GM10266 (cell line): ENCODE measurements around the gene CLCN2.

Source experiments
- DNase-seq: peaks from one replicate; pipeline ENCODE4 v3.0.0; 2012; ENCODE audit errors: extremely low spot score
- TF ChIP-seq, protein P1 (sequence below): IDR thresholded peaks from 2 replicates; pipeline ENCODE4 v1.5.1; 2012; ENCODE audit warnings: mild to moderate bottlenecking, low read depth; ENCODE audit not compliant: control insufficient read depth, insufficient read depth; ENCODE audit errors: missing control alignments

Gene CLCN2

DNA sequence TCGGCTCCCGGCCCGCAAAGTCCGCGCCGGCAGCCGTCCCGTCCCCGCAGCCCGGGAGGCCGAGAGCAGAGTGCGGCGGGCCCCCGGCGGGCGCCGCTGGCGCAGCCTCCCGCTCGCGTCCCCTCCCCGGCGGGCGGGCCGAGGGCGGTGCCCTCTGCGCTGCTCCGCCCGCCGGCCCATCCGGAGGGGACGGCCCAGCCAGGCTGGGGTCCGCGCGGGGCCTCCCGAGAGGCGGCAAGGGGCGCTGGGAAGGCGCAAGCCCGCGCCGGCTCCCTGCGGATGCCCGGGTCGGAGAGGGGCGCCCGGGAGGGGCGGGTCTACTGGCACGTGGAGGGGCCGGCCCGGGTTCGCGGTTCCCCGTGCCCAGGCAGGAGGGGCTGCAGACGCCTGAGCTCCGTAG, at the start of gene CLCN2, which contains the start of gene POLR2H:
CLCN2 (minus strand) TSS at position 74 of the 400 bp plus-strand sequence. CDS start 126 bp downstream, outside the sequence.
POLR2H (plus strand) TSS at position 179 of the 400 bp plus-strand sequence. CDS start 1,783 bp downstream, outside the sequence.
- DNase-seq = peak; percentile 89
- TF ChIP-seq, protein P1, sequence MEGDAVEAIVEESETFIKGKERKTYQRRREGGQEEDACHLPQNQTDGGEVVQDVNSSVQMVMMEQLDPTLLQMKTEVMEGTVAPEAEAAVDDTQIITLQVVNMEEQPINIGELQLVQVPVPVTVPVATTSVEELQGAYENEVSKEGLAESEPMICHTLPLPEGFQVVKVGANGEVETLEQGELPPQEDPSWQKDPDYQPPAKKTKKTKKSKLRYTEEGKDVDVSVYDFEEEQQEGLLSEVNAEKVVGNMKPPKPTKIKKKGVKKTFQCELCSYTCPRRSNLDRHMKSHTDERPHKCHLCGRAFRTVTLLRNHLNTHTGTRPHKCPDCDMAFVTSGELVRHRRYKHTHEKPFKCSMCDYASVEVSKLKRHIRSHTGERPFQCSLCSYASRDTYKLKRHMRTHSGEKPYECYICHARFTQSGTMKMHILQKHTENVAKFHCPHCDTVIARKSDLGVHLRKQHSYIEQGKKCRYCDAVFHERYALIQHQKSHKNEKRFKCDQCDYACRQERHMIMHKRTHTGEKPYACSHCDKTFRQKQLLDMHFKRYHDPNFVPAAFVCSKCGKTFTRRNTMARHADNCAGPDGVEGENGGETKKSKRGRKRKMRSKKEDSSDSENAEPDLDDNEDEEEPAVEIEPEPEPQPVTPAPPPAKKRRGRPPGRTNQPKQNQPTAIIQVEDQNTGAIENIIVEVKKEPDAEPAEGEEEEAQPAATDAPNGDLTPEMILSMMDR = no peak

DNA sequence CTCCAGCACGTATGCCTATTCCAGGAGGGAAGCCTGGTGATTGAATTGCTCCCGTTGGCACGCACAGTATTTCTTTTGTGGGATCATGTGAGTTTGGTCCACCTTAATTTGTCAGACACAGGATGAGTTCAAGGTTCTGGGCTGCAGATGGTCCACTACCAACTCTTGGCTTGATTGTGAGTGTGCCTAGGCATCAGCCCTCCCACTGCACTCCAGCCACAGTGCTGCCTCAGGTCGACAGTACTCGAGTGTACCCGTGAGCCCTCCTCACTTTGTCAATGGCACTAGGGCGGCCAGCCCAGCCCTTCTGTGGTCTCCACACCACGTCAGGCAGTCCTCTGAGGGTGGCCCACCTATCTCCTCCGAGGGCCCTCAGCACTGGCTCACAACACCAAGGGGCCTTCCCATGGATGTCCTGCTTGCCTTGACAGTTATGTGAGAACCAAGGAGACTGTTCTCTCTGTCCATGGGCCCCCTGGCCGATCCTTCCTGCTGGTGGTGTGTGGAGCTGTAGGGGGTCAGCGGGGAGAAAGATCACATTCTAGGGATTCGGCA, 48.6 kb upstream of the CLCN2 start:
- no peak for DNase-seq
- TF ChIP-seq, protein P1 = no peak

DNA sequence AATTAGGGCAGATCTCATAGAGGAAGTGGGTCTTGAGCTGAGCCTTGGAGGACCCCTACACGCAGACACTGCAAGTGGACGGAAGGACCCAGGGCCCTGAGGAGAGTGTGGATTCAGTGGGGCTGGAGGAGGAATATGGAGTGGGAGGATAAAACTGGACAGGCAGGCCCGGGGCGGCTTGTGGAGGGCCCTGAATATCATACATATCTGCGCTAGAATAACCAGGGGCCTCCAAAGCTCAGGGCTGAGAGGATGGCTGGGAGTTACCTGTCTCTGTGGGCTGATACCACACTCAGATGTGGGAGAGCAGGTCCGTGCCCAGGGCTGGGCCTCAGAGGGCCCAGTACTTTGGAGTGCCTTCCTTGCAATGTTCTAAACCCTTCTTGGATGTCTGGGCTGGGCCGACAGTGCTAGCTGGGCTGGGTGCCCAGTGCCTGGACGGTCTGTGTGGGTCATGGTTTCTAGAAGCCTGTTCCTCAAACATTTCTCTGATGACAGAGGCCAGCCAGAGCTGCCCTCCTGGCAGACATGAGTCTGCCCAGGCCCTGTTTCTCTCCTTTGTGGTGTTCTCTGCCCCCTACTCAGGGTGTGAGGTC, 48.0 kb upstream of the CLCN2 start:
- no peak for DNase-seq
- TF ChIP-seq, protein P1 = no peak

DNA sequence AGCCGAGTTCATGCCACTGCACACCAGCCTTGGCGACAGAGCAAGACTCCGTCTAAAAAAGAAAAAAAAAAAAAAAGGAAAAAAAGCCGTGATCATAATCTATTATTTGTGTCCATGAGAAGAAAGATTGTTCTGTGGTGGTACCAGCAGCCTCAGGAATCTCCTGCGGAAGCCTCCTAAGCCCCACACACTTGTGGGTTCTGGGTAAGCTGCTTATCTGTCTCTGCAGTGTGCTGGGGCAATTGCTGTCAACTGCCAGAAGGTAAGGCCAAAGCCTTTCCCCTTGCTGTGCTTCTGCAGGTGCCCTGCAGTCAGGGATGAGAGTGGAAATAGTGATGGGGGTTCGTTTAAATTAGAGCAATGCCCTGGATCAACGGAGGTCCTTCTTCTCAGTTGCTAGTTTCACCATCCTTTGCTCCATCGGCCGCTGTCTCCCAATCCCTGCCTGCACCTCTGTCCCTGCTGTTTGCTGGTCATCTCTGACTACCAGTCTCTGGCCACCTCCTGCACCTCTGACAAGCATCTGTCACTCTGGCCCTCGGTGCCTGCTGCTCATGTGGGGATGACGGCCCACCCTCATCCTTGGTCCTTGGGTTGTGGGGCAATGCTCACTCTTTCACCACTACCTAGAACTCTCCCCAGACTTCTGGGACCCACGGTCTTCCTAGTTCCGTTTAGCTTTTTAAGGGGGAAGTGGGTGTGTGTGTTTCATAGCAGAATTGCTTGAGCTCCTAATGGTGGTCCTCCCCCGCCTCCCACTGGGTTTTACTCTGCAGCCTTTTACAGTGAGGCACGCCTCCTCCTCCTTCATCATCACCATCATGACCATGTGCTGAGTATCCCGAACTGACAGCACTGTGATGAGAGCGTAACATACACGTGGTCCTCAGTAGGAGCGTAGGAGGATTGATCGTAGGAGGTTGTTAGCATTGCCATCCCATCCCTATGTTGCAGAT, 43.9 kb upstream of the CLCN2 start:
- DNase-seq = no peak

DNA sequence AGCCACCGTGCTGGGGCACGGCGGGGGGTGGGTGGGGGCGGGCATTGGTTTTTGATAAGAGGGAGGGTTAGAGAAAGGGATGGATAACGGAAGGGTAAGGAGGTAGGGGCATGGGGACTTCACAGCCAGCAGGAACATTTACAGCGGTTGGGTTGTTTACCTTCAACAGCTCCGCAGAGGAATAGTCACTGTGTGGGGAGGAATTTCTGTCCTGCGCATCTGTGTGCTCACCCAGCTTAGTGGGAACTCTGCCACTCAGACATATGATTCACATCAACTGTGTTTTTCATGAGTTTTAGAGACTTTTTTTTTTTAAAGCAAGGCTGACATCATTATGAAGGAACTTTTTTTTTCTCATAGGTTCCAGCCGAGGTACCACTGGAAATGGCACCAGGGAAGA, 38.0 kb upstream of the CLCN2 start:
- TF ChIP-seq, protein P1 = no peak
- no peak for DNase-seq

More for the DNA sequence above, 43.9 kb upstream of the CLCN2 start:
- TF ChIP-seq, protein P1 = no peak

DNA sequence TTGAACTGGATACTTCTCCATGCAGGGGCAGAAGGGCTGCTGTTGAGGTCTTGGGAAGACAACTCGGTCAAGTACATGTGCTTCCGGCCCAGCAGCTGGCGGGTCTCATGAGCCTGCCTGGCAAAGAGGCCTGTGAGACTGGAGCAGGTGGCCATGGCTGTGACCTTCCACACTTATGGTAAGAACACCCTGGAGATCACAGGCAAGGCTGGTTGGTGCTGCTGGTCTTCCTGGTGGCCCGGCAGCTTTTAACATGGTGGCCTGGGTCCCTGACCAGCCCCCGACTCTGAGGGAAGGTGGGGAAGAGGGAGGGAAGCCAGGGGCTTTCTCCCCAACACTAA, 33.9 kb upstream of the CLCN2 start:
- no peak for DNase-seq
- TF ChIP-seq, protein P1 = no peak
